ENCODE measurements around the gene CTXN2. TPM values are rescaled to one million over a fixed set of nuclear protein-coding genes. Genes with fewer than 3 reads are reported as not detected.

The CTXN2 gene
- total and polyA plus RNA-seq, 11 donors: not detected

DNA sequence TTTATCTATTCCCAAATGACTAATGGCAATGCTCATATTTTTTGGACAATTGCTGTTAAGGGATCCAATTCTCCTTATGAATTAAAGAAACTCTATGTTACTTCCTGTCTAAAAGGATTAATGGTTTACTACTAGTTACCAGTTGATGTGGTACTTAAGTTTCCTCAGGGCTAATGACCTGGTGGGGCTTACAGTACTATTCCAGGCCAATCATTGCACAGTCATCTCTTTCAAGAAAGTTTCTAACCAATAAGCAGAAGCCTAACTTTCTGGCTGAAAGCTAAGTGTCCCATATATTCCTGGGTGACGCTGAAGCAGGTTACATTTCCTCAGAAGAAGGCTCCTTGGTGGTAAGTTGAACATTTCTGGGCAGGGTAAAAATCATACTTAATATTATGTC, 14.5 kb downstream of the CTXN2 start, which contains the start of gene SLC12A1:
Gene SLC12A1 (plus strand): TSS at position 322 of the 400 bp plus-strand sequence. CDS start 1,418 bp downstream, outside the sequence.
- Histone ChIP-seq H3K9me3 (no peaks in the 10 kb centered on the region), H3K36me3 (no peaks in the 10 kb centered on the region), H3K4me3 (no peak within 1 kb of the TSS), H3K4me1 (no peaks in the 10 kb centered on the region), H3K27me3 (peaks cover 0 to 3% (median 0%) of the 10 kb centered on the region in 9 donors), H3K27ac (no peak within 1 kb of the TSS)
- intact Hi-C loops (cut with DNase I): no loop called here
- no peak for DNase-seq
- TF ChIP-seq POLR2A (IDR thresholded peaks at IDR 0.05) (no peak), CTCF (IDR thresholded peaks at IDR 0.05) (no peak)
- 84 to 93% (median 88%) methylated on average over 1 of the region's 1 CpG for WGBS, 4 donors
- no peak for ATAC-seq

GRCh38 chr15:48221261-48221660, 29.8 kb downstream of the CTXN2 start:
- no peaks in the 10 kb centered on the region for H3K36me3 ChIP-seq
- DNase-seq (no peak), ATAC-seq (no peak)
- 53 to 69% (median 59%) methylated on average over 1 of the region's 1 CpG for WGBS, 4 donors
- H3K4me1 ChIP-seq: no peaks in the 10 kb centered on the region
- intact Hi-C loops (cut with DNase I): no loop called here
- no peak overlapping the region for H3K4me3 ChIP-seq
- no peaks in the 10 kb centered on the region for H3K27me3 ChIP-seq
- H3K27ac ChIP-seq: no peak overlapping the region
- no peaks in the 10 kb centered on the region for H3K9me3 ChIP-seq
- TF ChIP-seq CTCF (IDR thresholded peaks at IDR 0.05) (no peak), POLR2A (IDR thresholded peaks at IDR 0.05) (no peak)

- ATAC-seq (no peak), DNase-seq (no peak)
- Histone ChIP-seq H3K4me1 (no peaks in the 10 kb centered on the region), H3K27ac (no peak overlapping the region), H3K4me3 (no peak overlapping the region), H3K9me3 (no peaks in the 10 kb centered on the region), H3K27me3 (no peaks in the 10 kb centered on the region), H3K36me3 (no peaks in the 10 kb centered on the region)
- TF ChIP-seq CTCF (IDR thresholded peaks at IDR 0.05) (no peak), POLR2A (IDR thresholded peaks at IDR 0.05) (no peak)
- intact Hi-C loops (cut with DNase I): no loop called here
- 81 to 92% (median 88%) methylated on average over 4 of the region's 4 CpGs for WGBS, 4 donors
Measured at GRCh38 chr15:48221885-48222284, 30.4 kb downstream of the CTXN2 start.

DNA sequence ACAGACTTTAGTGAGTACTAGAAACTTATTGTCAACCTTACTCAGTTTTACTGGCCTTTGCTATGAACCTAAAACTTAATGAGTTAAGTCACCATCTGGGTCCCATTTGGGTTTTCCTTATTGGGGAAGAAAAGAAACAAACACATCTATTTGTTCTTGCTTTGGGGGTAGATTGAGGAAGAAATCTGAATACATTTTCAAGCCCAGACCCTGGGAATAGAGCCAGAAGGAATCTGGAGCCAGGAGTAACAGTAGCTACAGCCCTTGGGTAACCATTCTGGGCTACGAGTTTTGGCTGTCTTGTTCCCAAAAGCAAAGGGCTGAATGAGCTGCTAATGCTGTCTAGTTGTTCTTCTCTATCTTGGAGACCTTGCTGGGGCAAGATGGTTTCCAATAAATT, 31.2 kb downstream of the CTXN2 start:
- Histone ChIP-seq H3K9me3 (no peaks in the 10 kb centered on the region), H3K4me3 (no peak overlapping the region), H3K27me3 (no peaks in the 10 kb centered on the region), H3K27ac (no peak overlapping the region), H3K36me3 (no peaks in the 10 kb centered on the region), H3K4me1 (no peaks in the 10 kb centered on the region)
- no peak for TF ChIP-seq POLR2A (IDR thresholded peaks at IDR 0.05)
- no peak for TF ChIP-seq CTCF (IDR thresholded peaks at IDR 0.05)
- DNase-seq (no peak), ATAC-seq (no peak)
- 19 to 42% (median 33%) methylated on average over 1 of the region's 1 CpG for WGBS, 4 donors
- intact Hi-C loops (cut with DNase I): no loop called here

All from heart left ventricle (tissue), 16 donors.